ENCODE data around the gene MVB12A. TPM values are rescaled to one million over a fixed set of nuclear protein-coding genes. Genes with fewer than 3 reads are reported as not detected.

The MVB12A gene
- total and polyA plus RNA-seq, 9 of the 15 experiments (the other 6 are each of a cell fraction or from before 2014, with no cell fraction given) = 1.2 to 46.2 (median 22.4) TPM

DNA sequence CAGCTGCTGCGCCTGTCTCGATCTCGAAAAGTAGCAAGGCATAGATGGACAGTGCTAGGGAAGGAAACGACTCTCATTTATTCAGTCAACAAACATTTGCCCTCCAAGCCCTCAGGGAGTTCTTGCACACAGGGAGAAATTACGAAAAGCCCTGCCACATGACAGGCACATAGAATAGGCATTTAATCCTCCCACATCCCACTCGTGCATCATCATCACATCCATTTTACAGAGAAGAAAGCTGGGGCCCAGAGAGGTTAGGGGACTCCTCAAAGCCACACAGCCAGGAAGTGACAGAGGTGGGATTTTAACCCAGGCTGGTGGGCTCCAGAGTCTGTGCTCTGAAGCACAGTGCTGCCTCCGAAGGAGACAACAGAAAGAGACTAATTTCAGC is 17.0 kb downstream of the MVB12A start:
- Histone ChIP-seq H4K20me1 (replicated peaks; ENCODE audit: control insufficient read depth, insufficient read depth, low read length) (no peaks in the 10 kb centered on the region; the same call in none of the 2 replicates), H3K36me3 (ENCODE audit: control insufficient read depth, insufficient read depth, low read length) (no peaks in the 10 kb centered on the region), H2AFZ (ENCODE audit: low read depth, low read length) (no peak overlapping the region), H3K4me3 (no peak overlapping the region), H3K4me2 (ENCODE audit: insufficient read depth, low read length) (no peak overlapping the region), H3K4me1 (replicated peaks in 1 of 2; ENCODE audit: control insufficient read depth in 2 of 2, insufficient read depth in 2 of 2, low read length in 2 of 2) (peaks cover 0 to 6% of the 10 kb centered on the region in 2 experiments; a peak in 2 of 5 replicates), H3K9me1 (ENCODE audit: control insufficient read depth, insufficient read depth, low read length) (no peaks in the 10 kb centered on the region), H3K79me2 (ENCODE audit: control insufficient read depth, insufficient read depth, low read length) (no peaks in the 10 kb centered on the region), H3K9me3 (replicated peaks; ENCODE audit: control insufficient read depth, insufficient read depth, low read depth, low read length) (peaks cover 5% of the 10 kb centered on the region), H3K27ac (ENCODE audit: extremely low read depth, low read depth, low read length) (no peak overlapping the region), H3K9ac (ENCODE audit: insufficient read depth in 1 of 2, low read depth in 2 of 2, low read length in 2 of 2) (no peak overlapping the region), H3K27me3 (ENCODE audit: control insufficient read depth in 2 of 2, insufficient read depth in 2 of 2, low read length in 2 of 2) (peaks cover 0 to 23% of the 10 kb centered on the region in 2 experiments; a peak in 4 of 5 replicates)
- no TSS peak for BruUV-seq (replicated peaks)
- intact Hi-C loops (cut with micrococcal nuclease) = no loop called here
- 3% methylated on average over 7 of the region's 7 CpGs for WGBS (ENCODE audit: insufficient coverage, low coverage, missing lambda C conversion rate)
- in situ Hi-C loops (cut with MboI) = no loop called here
- POLR2A ChIA-PET = interaction anchor here (0.6 to 1.2 kb wide), 4 partner anchors 8 to 664 kb away, joined by 3 to 4 read pairs (median 4); no protein-coding TSS in a partner anchor
- no peak for ATAC-seq
- CTCF ChIA-PET (ENCODE audit: low intra/inter-chr PET ratio) = no interaction called here
- DNase-seq (ENCODE audit: extremely low read depth in 1 of 4, low spot score in 3 of 4) = no peak
- FAIRE-seq = no peak
- TF ChIP-seq ZFP36 (IDR thresholded peaks at IDR 0.05; ENCODE audit: low read depth, low read length, partially characterized antibody) = peak; percentile 62
- TF ChIP-seq BCOR (IDR thresholded peaks at IDR 0.05) = peak; percentile 67
- no peak for TF ChIP-seq MCM3 (IDR thresholded peaks at IDR 0.05)
- TF ChIP-seq, protein P1, sequence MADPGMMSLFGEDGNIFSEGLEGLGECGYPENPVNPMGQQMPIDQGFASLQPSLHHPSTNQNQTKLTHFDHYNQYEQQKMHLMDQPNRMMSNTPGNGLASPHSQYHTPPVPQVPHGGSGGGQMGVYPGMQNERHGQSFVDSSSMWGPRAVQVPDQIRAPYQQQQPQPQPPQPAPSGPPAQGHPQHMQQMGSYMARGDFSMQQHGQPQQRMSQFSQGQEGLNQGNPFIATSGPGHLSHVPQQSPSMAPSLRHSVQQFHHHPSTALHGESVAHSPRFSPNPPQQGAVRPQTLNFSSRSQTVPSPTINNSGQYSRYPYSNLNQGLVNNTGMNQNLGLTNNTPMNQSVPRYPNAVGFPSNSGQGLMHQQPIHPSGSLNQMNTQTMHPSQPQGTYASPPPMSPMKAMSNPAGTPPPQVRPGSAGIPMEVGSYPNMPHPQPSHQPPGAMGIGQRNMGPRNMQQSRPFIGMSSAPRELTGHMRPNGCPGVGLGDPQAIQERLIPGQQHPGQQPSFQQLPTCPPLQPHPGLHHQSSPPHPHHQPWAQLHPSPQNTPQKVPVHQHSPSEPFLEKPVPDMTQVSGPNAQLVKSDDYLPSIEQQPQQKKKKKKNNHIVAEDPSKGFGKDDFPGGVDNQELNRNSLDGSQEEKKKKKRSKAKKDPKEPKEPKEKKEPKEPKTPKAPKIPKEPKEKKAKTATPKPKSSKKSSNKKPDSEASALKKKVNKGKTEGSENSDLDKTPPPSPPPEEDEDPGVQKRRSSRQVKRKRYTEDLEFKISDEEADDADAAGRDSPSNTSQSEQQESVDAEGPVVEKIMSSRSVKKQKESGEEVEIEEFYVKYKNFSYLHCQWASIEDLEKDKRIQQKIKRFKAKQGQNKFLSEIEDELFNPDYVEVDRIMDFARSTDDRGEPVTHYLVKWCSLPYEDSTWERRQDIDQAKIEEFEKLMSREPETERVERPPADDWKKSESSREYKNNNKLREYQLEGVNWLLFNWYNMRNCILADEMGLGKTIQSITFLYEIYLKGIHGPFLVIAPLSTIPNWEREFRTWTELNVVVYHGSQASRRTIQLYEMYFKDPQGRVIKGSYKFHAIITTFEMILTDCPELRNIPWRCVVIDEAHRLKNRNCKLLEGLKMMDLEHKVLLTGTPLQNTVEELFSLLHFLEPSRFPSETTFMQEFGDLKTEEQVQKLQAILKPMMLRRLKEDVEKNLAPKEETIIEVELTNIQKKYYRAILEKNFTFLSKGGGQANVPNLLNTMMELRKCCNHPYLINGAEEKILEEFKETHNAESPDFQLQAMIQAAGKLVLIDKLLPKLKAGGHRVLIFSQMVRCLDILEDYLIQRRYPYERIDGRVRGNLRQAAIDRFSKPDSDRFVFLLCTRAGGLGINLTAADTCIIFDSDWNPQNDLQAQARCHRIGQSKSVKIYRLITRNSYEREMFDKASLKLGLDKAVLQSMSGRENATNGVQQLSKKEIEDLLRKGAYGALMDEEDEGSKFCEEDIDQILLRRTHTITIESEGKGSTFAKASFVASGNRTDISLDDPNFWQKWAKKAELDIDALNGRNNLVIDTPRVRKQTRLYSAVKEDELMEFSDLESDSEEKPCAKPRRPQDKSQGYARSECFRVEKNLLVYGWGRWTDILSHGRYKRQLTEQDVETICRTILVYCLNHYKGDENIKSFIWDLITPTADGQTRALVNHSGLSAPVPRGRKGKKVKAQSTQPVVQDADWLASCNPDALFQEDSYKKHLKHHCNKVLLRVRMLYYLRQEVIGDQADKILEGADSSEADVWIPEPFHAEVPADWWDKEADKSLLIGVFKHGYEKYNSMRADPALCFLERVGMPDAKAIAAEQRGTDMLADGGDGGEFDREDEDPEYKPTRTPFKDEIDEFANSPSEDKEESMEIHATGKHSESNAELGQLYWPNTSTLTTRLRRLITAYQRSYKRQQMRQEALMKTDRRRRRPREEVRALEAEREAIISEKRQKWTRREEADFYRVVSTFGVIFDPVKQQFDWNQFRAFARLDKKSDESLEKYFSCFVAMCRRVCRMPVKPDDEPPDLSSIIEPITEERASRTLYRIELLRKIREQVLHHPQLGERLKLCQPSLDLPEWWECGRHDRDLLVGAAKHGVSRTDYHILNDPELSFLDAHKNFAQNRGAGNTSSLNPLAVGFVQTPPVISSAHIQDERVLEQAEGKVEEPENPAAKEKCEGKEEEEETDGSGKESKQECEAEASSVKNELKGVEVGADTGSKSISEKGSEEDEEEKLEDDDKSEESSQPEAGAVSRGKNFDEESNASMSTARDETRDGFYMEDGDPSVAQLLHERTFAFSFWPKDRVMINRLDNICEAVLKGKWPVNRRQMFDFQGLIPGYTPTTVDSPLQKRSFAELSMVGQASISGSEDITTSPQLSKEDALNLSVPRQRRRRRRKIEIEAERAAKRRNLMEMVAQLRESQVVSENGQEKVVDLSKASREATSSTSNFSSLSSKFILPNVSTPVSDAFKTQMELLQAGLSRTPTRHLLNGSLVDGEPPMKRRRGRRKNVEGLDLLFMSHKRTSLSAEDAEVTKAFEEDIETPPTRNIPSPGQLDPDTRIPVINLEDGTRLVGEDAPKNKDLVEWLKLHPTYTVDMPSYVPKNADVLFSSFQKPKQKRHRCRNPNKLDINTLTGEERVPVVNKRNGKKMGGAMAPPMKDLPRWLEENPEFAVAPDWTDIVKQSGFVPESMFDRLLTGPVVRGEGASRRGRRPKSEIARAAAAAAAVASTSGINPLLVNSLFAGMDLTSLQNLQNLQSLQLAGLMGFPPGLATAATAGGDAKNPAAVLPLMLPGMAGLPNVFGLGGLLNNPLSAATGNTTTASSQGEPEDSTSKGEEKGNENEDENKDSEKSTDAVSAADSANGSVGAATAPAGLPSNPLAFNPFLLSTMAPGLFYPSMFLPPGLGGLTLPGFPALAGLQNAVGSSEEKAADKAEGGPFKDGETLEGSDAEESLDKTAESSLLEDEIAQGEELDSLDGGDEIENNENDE (IDR thresholded peaks at IDR 0.05; ENCODE audit: low read depth, low read length) = no peak
- TF ChIP-seq, protein P2, sequence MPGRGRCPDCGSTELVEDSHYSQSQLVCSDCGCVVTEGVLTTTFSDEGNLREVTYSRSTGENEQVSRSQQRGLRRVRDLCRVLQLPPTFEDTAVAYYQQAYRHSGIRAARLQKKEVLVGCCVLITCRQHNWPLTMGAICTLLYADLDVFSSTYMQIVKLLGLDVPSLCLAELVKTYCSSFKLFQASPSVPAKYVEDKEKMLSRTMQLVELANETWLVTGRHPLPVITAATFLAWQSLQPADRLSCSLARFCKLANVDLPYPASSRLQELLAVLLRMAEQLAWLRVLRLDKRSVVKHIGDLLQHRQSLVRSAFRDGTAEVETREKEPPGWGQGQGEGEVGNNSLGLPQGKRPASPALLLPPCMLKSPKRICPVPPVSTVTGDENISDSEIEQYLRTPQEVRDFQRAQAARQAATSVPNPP (IDR thresholded peaks at IDR 0.05; ENCODE audit: borderline replicate concordance, insufficient read depth, insufficient read length) = no peak
- TF ChIP-seq GTF2E2 (tag; IDR thresholded peaks at IDR 0.05) = no peak
- no peak for TF ChIP-seq MAFG (tag; conservative IDR thresholded peaks at IDR 0.05)
- no peak for TF ChIP-seq SAP30 (IDR thresholded peaks at IDR 0.05; ENCODE audit: borderline replicate concordance, insufficient read depth, low read depth, low read length, poor library complexity, severe bottlenecking)
- TF ChIP-seq ARID2 (IDR thresholded peaks at IDR 0.05) = no peak
